ENCODE data around the gene KCNQ5.

Gene KCNQ5

DNA sequence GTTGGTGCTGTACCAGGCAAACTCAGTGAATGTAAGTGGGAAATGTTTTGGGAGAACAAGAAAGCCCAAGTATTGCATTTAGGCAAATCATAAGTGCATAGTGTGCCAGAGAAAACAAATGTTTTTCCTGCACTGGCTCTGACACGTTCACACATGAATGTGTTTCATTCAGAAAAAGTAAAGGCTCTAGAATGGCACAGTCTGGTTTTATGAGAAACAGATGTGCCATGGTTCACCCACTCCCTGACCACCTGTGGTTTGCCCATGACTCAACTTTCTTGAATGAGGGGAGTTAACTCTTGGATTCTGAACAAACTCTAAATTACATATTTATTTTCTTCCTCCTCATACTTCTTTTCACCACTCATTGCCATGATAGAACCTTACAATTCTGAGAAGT, 126.9 kb downstream of the KCNQ5 start:
- DNase-seq = no peak

DNA sequence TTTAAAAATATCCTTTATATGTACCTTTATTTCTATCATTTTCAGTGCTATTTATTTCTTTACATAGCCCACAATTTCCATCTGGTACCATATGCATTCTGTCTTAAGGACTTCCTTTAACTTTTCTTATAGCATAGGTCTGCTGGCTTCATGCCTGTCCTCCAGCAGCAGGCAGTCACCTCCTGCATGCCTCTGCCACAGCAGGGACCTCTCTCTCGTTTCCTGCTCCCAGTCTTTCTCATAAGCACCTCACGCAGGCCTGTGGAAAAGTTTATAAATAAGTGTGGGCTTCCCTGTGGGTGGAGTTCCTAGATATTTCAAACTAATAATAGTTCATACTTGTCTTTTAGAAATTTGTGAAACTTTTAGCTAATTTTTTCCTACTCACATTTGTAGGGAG, 133.9 kb downstream of the KCNQ5 start:
- DNase-seq = no peak

DNA sequence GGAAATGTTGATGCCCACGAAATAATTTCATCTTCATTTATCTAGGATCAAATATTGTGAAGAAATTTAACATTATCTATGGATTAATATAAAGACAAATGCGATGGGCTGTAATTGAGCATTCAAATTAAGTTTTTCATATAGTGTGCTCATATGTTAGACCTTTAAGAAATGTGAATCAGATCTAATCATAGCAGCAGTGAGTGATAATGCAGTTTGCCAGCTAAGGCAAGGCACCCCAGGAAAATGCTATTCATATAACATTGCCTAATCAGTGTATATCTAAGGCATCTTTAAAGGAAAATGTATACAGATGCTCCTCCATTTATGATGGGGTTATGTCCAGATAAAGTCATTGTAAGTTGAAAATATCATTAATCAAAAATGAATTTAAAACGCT, 135.2 kb downstream of the KCNQ5 start:
- no peak for DNase-seq

DNA sequence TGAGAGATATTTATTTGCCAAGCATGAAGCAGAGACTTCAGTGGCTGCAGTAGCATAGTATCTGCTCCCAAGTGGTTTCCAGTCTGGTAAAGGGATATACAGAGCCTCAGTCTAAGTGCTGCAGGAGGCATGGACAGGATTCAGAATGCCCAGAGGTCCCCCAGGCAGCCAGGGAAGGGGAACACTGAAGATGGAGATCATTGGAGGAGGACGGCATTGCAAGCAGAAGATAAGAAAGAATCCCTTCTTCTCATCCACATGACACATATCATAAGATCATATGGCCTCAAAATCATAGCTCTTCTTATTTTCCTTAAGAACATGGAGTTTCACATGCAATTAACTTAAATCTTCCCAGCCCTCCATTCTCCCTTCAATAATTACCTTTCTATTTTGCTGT, 136.1 kb downstream of the KCNQ5 start:
- DNase-seq = no peak

DNA sequence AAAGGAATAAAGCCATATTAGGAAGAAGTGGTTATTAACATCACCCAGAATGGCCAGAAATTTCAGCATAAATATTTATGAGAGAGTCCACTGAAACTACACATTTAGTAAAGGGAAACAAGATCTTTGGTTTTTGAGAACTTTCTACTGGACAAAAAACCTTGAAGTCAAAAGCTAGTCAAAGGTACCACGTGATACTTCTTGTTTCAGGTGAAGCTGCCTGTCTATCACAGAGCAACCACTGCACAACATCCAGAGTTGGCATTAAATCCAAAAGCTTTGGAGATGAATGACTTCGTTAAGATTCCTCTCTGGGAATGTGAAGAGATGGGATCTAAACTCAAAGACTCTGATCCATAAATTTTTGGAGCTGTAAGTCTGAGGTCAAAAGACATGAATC, 137.0 kb downstream of the KCNQ5 start:
- DNase-seq = no peak

- DNase-seq = no peak
These were observed 138.4 kb downstream of the KCNQ5 start for GRCh38 chr6:72760114-72760793.

DNA sequence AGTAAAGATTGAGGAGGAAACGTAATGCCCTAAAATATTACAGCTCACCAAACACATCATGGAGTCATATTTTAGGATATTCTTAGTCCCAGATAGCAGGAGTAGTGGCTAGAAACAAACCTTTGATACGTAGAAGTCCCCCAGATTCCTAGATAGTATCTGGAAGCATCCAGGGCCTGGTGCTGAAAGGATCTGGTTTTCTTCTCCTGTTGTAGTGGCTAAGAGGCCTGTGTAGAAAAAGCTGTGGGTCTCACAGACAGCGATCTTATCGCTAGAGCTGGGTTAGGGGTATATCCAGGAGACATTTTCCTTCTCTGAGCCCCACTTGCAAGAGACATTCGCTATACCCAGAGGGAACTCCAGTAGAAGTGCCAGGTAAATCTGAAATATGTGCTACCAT, 139.9 kb downstream of the KCNQ5 start:
- DNase-seq = no peak

DNA sequence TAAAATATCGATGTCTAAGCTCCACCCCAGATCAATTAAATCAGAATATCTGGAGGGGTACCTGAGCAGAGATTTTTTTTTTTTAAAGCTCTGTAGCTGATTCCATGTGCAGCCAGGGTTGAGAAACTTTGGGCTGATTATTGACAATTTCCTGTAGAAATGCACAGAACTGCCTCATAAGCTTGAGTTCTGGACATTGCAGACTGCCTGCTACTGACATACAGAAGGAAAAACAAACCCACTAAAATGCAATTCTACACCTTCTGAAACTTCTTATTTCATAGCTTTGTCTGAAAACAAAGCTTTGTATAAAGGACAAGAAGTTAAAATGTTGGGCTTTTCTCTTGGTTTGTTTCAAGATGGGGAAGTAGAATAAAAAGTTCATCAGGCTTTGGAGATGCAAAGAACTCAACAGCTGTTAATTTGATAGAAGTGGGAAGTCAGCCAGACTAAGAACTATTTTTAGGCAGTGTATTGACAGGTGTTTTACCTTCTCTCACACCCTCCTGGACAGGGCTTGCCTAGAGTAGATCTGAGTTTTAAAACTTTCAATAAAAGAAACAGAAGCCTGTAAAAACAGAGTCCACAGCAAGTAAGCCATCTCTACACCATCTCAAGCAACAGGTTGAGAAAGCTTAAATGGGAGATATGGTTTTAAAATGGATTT, 147.7 kb downstream of the KCNQ5 start:
- no peak for DNase-seq

GRCh38 chr6:72770959-72771358, 149.1 kb downstream of the KCNQ5 start:
- no peak for DNase-seq

DNA sequence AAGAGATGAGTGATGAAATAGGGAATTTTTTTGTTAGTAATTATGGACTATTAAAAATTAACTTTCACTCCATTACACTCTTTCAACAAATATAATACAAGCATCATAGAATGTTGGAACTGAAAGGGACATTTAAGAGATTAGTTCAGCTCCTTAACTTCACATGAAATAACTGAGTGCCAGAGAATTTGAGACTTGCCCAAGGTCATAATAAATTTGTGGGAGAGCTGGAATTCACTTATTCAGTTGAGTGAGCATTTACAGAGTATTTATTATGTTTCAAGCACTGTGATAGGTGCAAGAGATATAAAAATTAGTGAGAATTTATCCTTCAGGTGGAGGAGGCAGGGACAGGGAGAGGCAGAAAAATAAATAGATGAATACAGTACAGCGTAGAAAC, 154.6 kb downstream of the KCNQ5 start:
- DNase-seq = peak; percentile 9

DNA sequence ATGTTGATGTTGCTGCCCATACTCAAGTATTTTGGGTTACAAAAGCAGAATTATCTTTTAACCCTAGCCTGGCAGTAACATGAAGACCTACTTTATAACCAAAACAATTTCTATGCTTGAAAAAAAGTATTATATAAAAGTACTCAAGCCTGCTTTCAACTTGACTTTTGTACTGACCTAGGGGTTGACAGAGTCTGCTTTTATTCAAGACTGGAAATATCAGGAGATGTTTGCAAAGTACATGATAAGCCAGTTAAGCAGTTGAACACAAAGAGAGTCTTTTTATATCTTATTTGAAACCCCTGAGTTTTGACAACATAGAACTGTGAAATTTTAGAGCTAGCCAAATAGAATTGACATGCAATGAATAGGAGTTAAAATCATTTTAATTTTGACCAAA, 159.8 kb downstream of the KCNQ5 start:
- no peak for DNase-seq

- DNase-seq = no peak
These were observed 161.2 kb downstream of the KCNQ5 start for GRCh38 chr6:72783035-72783434.

DNA sequence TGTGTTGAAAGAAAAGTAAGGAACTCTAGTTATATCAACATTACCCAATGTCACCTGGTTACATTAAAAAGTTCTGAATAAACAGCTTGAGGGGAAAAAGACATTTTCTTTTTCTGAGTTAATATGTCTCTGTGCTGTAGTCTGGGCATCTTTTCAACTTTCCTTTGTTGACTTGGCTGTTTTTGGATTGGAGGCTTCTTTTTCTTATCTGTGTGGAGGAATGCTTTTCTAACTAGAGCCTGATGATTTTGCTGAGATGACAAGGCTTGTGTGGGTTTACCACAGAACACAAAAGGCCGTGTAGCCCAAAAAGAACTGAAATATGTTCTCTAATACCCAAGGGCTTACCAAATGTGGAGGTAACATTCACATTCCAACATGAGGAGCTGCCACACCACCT, 161.8 kb downstream of the KCNQ5 start:
- DNase-seq = no peak

DNA sequence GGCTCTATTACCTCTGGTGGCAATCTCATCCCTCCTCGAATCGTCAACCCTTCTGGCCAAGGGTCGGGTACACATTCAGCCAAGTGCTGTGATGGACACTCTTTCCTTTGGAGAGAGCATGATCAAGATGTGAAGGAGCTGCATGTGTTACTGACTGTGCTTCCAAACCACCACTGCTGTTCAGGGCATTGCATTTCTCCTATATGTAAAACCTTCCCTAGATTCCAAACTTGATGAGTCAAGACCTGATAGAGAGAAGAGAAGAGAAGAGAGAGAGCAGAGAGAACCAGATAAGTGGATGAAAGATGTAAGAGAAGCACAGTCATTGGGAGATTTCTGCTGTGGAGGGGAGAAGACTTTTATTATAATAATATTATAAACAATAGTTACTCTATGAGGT, 162.2 kb downstream of the KCNQ5 start:
- no peak for DNase-seq

DNA sequence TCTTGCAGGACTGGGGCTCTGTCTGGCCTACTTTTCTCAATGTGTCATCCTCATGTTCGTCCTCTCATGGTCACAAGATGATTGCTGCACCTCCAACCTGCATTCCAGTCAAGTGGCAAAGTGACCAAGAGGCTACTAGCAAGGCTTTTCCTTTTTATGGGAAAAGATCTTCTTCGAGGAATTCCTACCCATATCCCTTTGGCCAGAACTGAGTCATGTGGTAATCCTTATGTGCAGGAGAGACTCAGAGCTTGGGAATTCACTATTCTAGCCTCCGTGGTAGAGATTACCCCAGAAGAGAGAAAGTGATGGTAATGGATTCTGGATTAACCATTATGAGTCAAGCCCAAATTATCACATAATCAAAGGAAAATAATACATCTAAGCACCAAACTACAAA, 162.7 kb downstream of the KCNQ5 start:
- DNase-seq = no peak

DNA sequence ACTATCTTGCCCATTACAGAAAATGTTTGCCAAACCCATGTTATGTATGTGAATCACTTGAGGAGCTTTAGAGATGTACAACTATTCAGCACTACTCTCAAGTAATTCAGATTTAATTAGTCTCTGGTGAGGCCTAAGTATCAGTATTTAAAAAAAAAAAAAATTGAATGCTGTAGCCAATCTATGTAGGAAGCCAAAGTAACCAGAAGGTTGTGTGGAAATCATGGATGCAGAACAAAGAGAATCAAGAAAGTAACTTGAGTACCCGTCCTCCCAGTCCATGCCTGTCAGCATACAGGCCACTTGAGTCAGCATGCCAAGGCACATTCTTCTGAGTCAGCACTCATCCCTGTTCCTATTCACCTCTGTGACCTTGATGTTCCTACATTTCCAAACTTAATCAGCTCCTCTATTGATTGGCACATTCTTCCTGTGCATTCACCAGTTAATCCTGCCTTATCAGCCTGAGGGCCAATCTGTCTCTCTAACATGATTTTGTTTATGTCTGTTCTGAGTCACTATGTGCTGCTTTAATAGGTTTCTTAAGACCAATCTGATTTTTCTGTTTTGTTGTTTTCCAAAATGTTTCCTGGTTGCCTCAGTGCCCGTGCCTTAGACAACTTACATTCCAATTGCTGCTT, 165.6 kb downstream of the KCNQ5 start:
- DNase-seq = no peak

- DNase-seq = no peak
These were observed 166.3 kb downstream of the KCNQ5 start for GRCh38 chr6:72788188-72788587.

GRCh38 chr6:72789145-72789544, 167.3 kb downstream of the KCNQ5 start:
- DNase-seq = no peak

DNA sequence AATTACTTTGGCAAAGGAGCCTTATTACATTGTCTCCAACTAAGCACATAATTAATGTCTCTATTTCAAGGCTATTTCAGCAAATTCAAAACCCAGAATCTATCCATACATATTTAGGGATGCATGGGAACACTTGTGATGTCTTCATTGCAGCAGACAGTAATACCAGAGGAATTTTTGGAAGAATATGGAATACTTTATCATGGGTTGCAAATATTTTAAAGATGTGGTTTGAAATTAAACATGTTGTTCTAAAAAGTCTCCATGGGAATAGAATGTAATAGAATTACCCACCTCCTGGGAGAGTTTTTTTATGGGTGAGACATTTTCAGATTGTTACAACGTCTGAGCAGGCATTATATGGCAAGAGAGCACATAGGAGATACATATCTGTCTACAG, 170.8 kb downstream of the KCNQ5 start:
- no peak for DNase-seq

DNA sequence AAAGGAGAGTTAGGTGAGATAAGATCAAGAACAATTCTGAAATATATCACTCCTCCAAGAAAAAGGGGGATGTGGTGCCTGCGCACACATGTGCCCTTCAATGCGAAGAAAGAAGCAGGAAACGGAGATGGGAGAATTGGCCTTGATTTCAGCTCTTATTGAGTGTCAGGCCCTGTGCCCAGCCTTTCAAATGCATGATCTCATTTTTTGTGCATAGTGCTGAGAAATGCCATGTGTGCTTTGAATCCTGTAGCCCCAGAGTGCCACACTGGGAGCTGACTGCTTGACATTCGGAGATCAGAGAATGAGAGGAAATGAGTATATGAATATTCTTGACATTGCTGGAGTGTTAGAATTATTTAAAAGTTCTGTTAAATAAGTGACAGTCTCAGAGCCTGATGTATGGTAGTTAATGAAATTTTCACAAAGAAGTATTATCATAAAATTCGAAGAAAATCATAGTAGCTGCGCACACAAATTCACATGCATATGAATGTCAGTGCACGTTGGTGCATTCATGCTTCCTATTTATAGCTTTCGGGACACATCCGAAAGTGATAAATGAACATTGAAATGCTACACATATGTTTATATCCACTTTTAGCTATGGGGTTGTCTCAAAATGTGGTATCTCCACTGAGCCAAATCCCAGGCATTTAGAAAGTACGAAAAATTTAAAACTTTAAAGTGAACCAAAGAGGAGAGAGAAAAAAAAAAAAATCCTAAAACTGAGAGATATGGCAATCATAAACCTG, 172.0 kb downstream of the KCNQ5 start:
- DNase-seq = no peak

DNA sequence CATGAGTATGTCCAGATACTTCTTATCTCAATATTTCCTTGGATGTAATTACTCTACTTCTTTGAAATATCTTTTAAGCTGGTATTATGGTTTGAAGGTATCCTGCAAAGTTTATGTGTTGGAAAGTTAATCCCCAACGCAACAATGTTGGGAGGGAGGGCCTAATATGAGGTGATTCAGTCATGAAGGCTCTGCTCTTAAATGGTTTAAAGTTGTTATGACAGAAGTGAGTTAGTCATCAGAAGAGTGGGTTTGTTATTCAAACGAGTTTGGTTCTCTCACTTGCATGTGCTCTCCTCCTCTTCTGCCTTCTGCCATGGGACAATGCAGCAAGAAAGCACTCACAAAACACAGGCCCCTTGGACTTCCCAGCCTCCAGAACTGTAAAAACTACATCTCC, 176.3 kb downstream of the KCNQ5 start:
- no peak for DNase-seq

GRCh38 chr6:72809746-72810379, 188.0 kb downstream of the KCNQ5 start:
- DNase-seq = no peak

GRCh38 chr6:72810571-72811280, 188.9 kb downstream of the KCNQ5 start:
- DNase-seq = no peak

Measured in COR-L47 (cell line).